Astrocyte of the cerebellum (primary cell): ENCODE measurements around the gene POU2F3.

Experiments
- DNase-seq: peaks from one replicate; pipeline ENCODE4 v3.0.0-alpha.2; 2011; ENCODE audit warnings: low read depth
- H3K4me3 ChIP-seq: 2 replicates; pipeline ENCODE4 v1.5.1; 2011; ENCODE audit warnings: mild to moderate bottlenecking, low read depth, low read length, moderate library complexity
- CTCF ChIP-seq: IDR thresholded peaks from 2 replicates; pipeline ENCODE4 v1.5.1; 2012; ENCODE audit warnings: low read length, low read depth, moderate library complexity, mild to moderate bottlenecking; ENCODE audit errors: missing control alignments
- in situ Hi-C: cut with HindIII; loops from 2 replicates; pipeline ENCODE4 v1.10.0; 2017; ENCODE audit warnings: low sequenced_read_pairs

Gene POU2F3

GRCh38 chr11:120344302-120345004, 104.5 kb downstream of the POU2F3 start:
- no peak for TF ChIP-seq CTCF
- no peak overlapping the region for H3K4me3 ChIP-seq
- in situ Hi-C loops, result no loop called here
- DNase-seq, result no peak

GRCh38 chr11:120346233-120346632, 106.3 kb downstream of the POU2F3 start:
- no peak overlapping the region for H3K4me3 ChIP-seq
- no peak for DNase-seq
- in situ Hi-C loops, result no loop called here
- TF ChIP-seq CTCF, result no peak

GRCh38 chr11:120350637-120351036, 110.7 kb downstream of the POU2F3 start:
- no peak for DNase-seq
- H3K4me3 ChIP-seq, result no peak overlapping the region
- no peak for TF ChIP-seq CTCF
- in situ Hi-C loops, result no loop called here

- TF ChIP-seq CTCF, result no peak
- in situ Hi-C loops, result no loop called here
- H3K4me3 ChIP-seq, result no peak overlapping the region
- DNase-seq, result no peak
These were observed 112.5 kb downstream of the POU2F3 start for GRCh38 chr11:120352405-120352804.

GRCh38 chr11:120354068-120354467, 114.1 kb downstream of the POU2F3 start:
- in situ Hi-C loops, result no loop called here
- no peak for TF ChIP-seq CTCF
- no peak overlapping the region for H3K4me3 ChIP-seq
- no peak for DNase-seq

- H3K4me3 ChIP-seq, result no peak overlapping the region
- TF ChIP-seq CTCF, result no peak
- no peak for DNase-seq
- in situ Hi-C loops, result no loop called here
These were observed 114.8 kb downstream of the POU2F3 start for GRCh38 chr11:120354779-120355178.
